Stimulated activated CD4-positive, alpha-beta T cell treated with anti-CD3 and anti-CD28 coated beads, Interleukin-15, amount 100 ng/mL, for 24 hours (primary cell): ENCODE measurements around the gene MARF1.
"Not testable (repeated sequence)": the region's sequence is repeated elsewhere in the genome, so short reads cannot be mapped to it uniquely, and the experiment has no call there.

Experiments used
- DNase-seq: peaks from one replicate; pipeline ENCODE4 v3.0.0-alpha.2; 2020

Gene MARF1

DNA sequence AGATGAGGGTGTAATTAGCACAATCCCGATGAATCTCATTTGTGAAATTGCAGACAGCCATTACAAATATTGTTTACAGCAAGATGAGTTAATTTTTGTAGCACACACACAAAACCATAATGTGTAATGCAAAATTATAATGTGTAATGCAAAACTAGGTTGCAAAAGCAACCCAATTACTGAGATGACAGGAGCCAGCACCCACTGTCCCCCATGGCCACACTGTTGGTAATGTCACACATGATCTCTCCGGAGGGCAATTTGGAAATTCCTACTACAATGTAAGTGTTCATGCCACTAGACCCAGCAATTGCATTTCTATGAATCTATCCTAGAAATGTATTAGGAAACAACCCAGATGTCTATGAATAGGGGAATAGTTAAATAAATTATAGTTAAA, 76.9 kb downstream of the MARF1 start:
- no peak for DNase-seq

DNA sequence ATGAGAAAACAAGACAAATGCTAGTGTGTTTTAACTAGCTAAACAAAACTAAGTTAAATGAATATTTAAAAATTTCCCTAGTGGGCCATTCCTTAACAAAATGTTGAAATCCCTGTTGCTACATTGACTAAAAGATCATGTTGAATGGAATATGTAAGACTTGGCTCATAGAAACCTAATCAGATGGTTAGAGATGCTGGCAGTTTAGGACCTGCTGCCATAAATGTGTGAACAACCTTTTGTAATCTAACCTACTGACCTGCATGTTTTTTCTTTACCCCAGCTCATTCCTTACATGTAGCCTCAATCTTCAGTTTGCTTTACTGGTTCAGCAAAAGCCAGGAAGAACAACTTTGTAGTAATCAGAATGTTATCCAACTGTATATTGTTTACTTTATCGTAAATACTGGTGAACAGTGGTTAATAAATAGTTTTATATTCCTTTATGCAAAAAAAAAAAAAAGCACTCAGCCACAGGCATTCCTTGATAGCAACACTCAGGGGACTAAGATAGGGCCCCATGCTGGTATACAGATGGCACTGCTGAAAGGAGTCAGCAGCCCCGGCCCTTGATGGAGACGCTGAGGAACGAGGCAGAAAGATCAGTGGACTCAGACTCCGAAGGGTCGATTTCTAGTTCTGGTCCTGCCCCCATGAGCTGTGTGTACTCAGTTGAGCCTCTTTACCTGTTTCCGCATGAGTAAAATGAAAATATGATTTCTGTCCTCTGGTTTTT, 78.2 kb downstream of the MARF1 start:
- no peak for DNase-seq

DNA sequence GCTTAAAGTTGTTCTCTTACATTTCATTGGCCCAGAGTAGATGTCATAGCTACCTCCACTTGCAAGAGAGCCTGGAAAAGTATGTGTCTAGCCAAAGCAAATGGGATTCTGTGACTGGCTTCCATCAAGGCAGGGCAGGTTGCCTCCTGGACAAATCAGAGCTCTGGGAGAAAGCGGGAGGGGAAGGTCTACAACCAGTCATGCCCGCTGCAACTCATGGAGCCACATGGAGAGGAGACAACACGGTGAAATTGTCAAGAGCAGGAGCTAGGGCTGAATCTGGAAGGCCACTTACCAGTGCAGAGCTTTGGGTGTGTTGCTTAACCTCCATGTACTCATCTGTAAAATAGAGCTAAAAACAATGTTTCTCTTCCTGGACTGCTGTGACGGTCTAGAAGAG, 83.8 kb downstream of the MARF1 start:
- no peak for DNase-seq

DNA sequence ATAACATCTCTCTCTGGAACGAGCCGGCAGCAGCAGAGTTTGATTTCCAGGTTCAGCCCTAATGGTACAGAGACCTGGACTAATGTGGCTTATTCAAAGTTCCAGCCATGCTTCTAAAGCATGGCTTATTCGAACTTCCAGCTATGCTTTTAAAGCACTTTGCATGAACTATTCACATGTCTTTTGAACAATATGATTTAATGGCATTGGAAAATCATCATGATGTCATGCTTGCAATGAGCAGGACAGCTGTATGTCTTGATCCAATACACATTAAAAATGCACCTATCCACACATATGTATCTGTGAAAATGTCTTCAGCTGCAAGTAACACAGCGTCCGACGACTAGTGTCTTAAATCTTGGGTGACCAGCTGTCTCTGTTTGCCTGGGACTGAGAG, 85.7 kb downstream of the MARF1 start:
- DNase-seq, result no peak

DNA sequence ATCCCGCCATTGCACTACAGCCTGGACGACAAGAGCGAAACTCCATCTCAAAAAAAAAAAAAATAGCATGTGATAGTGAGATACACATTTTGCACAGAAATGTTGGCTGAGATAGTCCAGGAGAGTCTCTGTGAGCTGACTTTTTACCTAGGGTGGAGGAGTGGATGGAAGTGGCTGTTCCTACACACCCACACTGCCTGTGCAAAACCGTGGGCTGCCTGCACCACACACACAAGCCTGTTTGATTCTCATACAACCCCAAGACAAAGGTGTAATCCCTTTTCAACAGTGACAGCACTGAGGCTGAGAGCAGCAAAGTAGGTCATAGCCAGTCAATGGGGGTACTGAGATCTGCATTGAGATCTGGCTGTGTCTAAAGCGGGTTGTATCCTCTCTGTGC, 86.8 kb downstream of the MARF1 start:
- DNase-seq, result no peak

GRCh38 chr16:15553313-15554088, 89.5 kb downstream of the MARF1 start:
- peak; percentile 51 for DNase-seq

GRCh38 chr16:15552507-15552906, 90.4 kb downstream of the MARF1 start:
- DNase-seq, result peak; percentile 21

GRCh38 chr16:15548482-15548891, 94.5 kb downstream of the MARF1 start:
- DNase-seq, result no peak

- no peak for DNase-seq
Measured at GRCh38 chr16:15547768-15548096, 95.2 kb downstream of the MARF1 start.

DNA sequence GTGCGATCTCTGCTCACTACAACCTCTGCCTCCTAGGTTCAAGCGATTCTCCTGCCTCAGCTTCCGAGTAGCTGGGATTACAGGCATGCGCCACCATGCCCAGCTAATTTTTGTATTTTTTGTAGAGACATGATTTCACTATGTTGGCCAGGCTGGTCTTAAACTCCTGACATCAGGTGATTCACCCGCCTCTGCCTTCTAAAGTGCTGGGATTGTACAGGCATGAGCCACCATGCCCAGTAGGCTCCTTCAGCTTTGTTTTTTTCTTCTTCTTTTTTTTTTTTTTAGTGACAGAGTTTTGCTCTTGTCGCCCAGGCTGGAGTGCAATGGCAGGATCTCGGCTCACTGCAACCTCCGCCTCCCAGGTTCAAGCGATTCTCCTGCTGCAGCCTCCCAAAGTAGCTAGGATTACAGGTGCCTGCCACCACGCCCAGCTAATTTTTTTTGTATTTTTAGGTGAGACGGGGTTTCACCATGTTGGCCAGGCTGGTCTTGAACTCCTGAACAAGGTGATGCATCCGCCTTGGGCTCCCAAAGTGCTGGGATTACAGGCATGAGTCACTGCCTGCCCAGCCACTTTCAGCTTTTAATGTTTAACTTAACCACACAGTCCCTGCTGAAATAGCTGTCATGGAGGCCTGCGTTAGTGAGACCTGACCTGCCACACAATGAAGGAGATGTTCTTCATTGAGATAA, 95.7 kb downstream of the MARF1 start:
- DNase-seq, result not testable (repeated sequence)

DNA sequence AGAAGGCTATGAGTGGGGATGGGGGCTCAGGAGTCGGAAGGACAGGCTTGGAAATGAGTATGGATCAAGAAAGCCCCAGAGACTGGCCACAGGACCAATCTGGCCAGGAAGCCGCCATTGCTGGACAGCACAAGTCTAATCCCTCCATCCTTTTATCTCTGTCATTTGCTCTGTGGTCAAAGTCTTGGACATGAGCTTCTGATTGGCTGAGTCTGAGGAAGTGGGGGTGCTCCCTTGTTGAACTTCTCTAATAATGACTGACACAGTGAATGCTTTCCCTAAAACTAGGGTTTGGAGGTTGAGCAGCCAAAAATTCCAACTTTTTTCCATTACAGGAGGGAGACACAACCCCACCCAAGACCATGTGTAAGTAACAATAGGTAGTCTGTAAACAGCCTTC, 97.4 kb downstream of the MARF1 start:
- DNase-seq, result no peak

DNA sequence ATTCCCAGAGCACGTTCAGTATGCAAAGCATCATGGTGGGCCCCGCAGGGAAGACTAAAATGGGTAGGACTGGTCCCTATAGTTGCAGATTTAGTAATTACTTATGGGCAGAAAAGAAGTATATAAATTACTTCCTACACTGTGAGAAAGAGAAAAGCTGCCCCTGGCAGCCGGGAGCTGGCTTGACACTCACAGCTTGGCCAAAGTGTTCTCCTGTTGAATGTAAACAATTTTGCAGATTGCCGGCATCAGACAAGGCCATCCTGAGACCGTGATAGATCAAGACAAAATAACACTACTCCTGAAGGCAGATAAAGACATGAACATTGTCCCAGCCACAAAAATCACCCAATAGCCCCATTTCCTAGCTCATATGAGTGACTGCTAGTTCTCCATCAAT, 98.5 kb downstream of the MARF1 start:
- DNase-seq, result no peak
